PC-3 (cell line): Measurements from ENCODE around the gene IMPA2.

Experiments used
- EZH2 ChIP-seq: fragments of 300-600 bp; sonication (generic); IDR thresholded peaks from one replicate; pipeline ENCODE4 v1.6.1; 2017; ENCODE audit warnings: antibody characterized with exemption, mild to moderate bottlenecking, low read length; ENCODE audit not compliant: unreplicated experiment
- EZH2phosphoT487 ChIP-seq: fragments of 300-600 bp; sonication (generic); IDR thresholded peaks from 2 replicates; pipeline ENCODE4 v1.6.1; 2018; ENCODE audit warnings: mild to moderate bottlenecking, antibody characterized with exemption, low read length, borderline replicate concordance
- TF ChIP-seq, protein P1 (sequence below): fragments of 300-600 bp; sonication (generic); conservative IDR thresholded peaks from 2 replicates; pipeline ENCODE4 v1.5.1; 2017; ENCODE audit warnings: antibody characterized with exemption, low read depth, mild to moderate bottlenecking, low read length

DNA sequence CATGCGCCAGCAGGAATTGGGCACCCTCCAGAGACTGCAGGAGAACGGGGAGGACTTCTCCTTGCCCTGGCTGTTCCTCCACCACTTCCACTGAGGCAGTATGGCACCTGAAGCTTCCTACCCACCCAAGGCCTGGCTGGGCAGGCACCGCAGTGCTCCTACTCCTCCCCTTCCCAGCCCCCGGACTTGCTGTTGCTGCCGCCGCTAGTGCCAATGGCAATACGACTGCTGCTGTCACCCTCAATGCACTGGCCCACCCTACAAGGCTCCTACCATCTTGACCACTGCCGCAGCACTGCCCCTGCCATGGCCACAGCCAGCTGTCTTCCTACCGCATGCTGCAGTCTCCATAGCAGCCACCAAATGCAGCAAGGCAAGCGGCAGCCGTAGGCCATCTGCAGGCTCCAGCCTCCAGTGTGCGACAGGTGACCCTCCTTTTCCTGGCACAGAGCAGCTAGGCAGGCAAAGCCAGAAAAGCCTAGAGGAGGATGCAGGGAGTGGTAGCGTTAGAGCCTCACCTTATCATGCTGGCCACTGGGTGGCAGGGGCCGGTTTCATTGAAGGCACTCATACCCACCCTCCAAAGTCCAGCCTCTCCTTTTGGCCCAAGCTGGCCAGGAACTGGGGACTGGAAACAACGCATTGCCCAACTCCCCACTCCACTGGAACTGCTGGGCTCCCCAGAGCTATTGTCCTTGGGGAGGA, 64.9 kb downstream of the IMPA2 start:
- TF ChIP-seq, protein P1, sequence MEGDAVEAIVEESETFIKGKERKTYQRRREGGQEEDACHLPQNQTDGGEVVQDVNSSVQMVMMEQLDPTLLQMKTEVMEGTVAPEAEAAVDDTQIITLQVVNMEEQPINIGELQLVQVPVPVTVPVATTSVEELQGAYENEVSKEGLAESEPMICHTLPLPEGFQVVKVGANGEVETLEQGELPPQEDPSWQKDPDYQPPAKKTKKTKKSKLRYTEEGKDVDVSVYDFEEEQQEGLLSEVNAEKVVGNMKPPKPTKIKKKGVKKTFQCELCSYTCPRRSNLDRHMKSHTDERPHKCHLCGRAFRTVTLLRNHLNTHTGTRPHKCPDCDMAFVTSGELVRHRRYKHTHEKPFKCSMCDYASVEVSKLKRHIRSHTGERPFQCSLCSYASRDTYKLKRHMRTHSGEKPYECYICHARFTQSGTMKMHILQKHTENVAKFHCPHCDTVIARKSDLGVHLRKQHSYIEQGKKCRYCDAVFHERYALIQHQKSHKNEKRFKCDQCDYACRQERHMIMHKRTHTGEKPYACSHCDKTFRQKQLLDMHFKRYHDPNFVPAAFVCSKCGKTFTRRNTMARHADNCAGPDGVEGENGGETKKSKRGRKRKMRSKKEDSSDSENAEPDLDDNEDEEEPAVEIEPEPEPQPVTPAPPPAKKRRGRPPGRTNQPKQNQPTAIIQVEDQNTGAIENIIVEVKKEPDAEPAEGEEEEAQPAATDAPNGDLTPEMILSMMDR, result no peak
- TF ChIP-seq EZH2phosphoT487 (no peak), EZH2 (no peak)
